ENCODE measurements around the gene JAZF1. TPM values are rescaled to one million over a fixed set of nuclear protein-coding genes. Genes with fewer than 3 reads are reported as not detected.

Gene JAZF1
- total RNA-seq, 4 donors from 2014 or later: 1.6 to 8.6 (median 5.3) TPM

GRCh38 chr7:28163949-28164348 lies 16.6 kb downstream of the JAZF1 start:
- TF ChIP-seq CTCF (IDR thresholded peaks at IDR 0.05 in 4 of 5, conservative IDR thresholded peaks at IDR 0.05 in 1 of 5) (no peak), POLR2A (IDR thresholded peaks at IDR 0.05) (no peak)
- Histone ChIP-seq H3K27me3 (no peaks in the 10 kb centered on the region), H3K27ac (no peak overlapping the region), H3K9me3 (no peaks in the 10 kb centered on the region), H3K36me3 (no peaks in the 10 kb centered on the region), H3K4me1 (peaks cover 0 to 10% of the 10 kb centered on the region in 2 donors), H3K4me3 (no peak overlapping the region)
- ATAC-seq: no peak
- intact Hi-C loops (cut with DNase I; ENCODE audit: low total_unique reads) (no loop called here), in situ Hi-C loops (cut with MboI; ENCODE audit: low sequenced_read_pairs in 4 of 4) (no loop called here)
- DNase-seq: no peak

- H3K27me3 ChIP-seq: no peaks in the 10 kb centered on the region
- intact Hi-C loops (cut with DNase I; ENCODE audit: low total_unique reads): no loop called here
- no peak for DNase-seq
- no peaks in the 10 kb centered on the region for H3K36me3 ChIP-seq
- ATAC-seq: no peak
- H3K4me3 ChIP-seq: no peak overlapping the region
- H3K9me3 ChIP-seq: no peaks in the 10 kb centered on the region
- in situ Hi-C loops (cut with MboI; ENCODE audit: low sequenced_read_pairs in 4 of 4): no loop called here
- TF ChIP-seq POLR2A (IDR thresholded peaks at IDR 0.05) (no peak), CTCF (IDR thresholded peaks at IDR 0.05 in 4 of 5, conservative IDR thresholded peaks at IDR 0.05 in 1 of 5) (no peak)
- H3K4me1 ChIP-seq: peaks cover 0 to 6% of the 10 kb centered on the region in 2 donors
- no peak overlapping the region for H3K27ac ChIP-seq
Observed at GRCh38 chr7:28161331-28161730, 19.3 kb downstream of the JAZF1 start.

- DNase-seq: no peak
- H3K27me3 ChIP-seq: no peaks in the 10 kb centered on the region
- in situ Hi-C loops (cut with MboI; ENCODE audit: low sequenced_read_pairs in 4 of 4) (no loop called here), intact Hi-C loops (cut with DNase I; ENCODE audit: low total_unique reads) (no loop called here)
- no peak overlapping the region for H3K4me3 ChIP-seq
- H3K36me3 ChIP-seq: no peaks in the 10 kb centered on the region
- no peak for ATAC-seq
- H3K9me3 ChIP-seq: no peaks in the 10 kb centered on the region
- TF ChIP-seq CTCF (IDR thresholded peaks at IDR 0.05 in 4 of 5, conservative IDR thresholded peaks at IDR 0.05 in 1 of 5) (no peak), POLR2A (IDR thresholded peaks at IDR 0.05) (no peak)
- no peak overlapping the region for H3K27ac ChIP-seq
- peaks cover 6 to 7% of the 10 kb centered on the region in 2 donors for H3K4me1 ChIP-seq
Observed at GRCh38 chr7:28160551-28160991, 20.0 kb downstream of the JAZF1 start.

GRCh38 chr7:28157831-28158416 lies 22.7 kb downstream of the JAZF1 start:
- DNase-seq: no peak
- in situ Hi-C loops (cut with MboI; ENCODE audit: low sequenced_read_pairs in 4 of 4) (no loop called here), intact Hi-C loops (cut with DNase I; ENCODE audit: low total_unique reads) (no loop called here)
- H3K9me3 ChIP-seq: no peaks in the 10 kb centered on the region
- H3K4me3 ChIP-seq: no peak overlapping the region
- H3K27ac ChIP-seq: no peak overlapping the region
- ATAC-seq: no peak
- H3K27me3 ChIP-seq: no peaks in the 10 kb centered on the region
- no peaks in the 10 kb centered on the region for H3K36me3 ChIP-seq
- peaks cover 7 to 15% of the 10 kb centered on the region in 2 donors for H3K4me1 ChIP-seq
- TF ChIP-seq POLR2A (IDR thresholded peaks at IDR 0.05): no peak
- TF ChIP-seq CTCF (IDR thresholded peaks at IDR 0.05 in 4 of 5, conservative IDR thresholded peaks at IDR 0.05 in 1 of 5): no peak
